Testis (tissue), 5 donors: Measurements from ENCODE around the gene GTF3A. TPM values are rescaled to one million over a fixed set of nuclear protein-coding genes. Genes with fewer than 3 reads are reported as not detected.

Experiments used
- DNase-seq: peaks from one replicate; pipeline ENCODE4 v3.0.0-alpha.2; 2019
- H3K27ac ChIP-seq, 2 donors: fragments of 200-600 bp; sonication (generic); one replicate each; pipeline ENCODE4 v1.5.1; 2019
- H3K27me3 ChIP-seq: fragments of 200-600 bp; sonication (generic); one replicate; pipeline ENCODE4 v1.5.1; 2019
- H3K36me3 ChIP-seq: fragments of 200-600 bp; sonication (generic); one replicate; pipeline ENCODE4 v1.5.1; 2017; ENCODE audit warnings: low read depth; ENCODE audit errors: missing control alignments
- H3K4me1 ChIP-seq: fragments of 200-600 bp; sonication (generic); one replicate; pipeline ENCODE4 v1.5.1; 2019
- H3K4me3 ChIP-seq, 2 donors: fragments of 200-600 bp; sonication (generic); one replicate each; pipeline ENCODE4 v1.5.1; 2017 to 2019
- H3K9me3 ChIP-seq: fragments of 200-600 bp; sonication (generic); one replicate; pipeline ENCODE4 v1.5.1; 2017
- CTCF ChIP-seq, 3 experiments: fragments of 450-650 bp in 2 of 3; fragments of 200-600 bp in 1 of 3; sonication (generic) in 1 of 3; IDR thresholded peaks; one replicate each; pipeline ENCODE4 v1.5.1; 2016 to 2019; ENCODE audit warnings: antibody characterized with exemption in 3 of 3, mild to moderate bottlenecking in 2 of 3, moderate library complexity in 1 of 3
- POLR2A ChIP-seq: fragments of 450-650 bp; IDR thresholded peaks from one replicate; pipeline ENCODE4 v1.6.1; 2017; ENCODE audit warnings: antibody characterized with exemption, mild to moderate bottlenecking, moderate library complexity
- WGBS, 2 donors: methylation state at CpG; one replicate each; pipeline ENCODE4 v1.1.5; 2018; 5-methylcytosine and 5-hydroxymethylcytosine counted together
- intact Hi-C: fragments of 100-400 bp; cut with DNase I; formaldehyde crosslinking; loops from one replicate; pipeline ENCODE4 v1.15.1; 2023; ENCODE audit warnings: low total_unique reads
- long read RNA-seq, 2 donors: transcript quantifications; one replicate each; lab custom pipeline, GENCODE V29; 2026
- polyA plus RNA-seq: library from polyadenylated mRNA; stranded (reverse); fragments of 350-450 nt; fragmentation: Illumina TruSeq; extraction: RNeasy Lipid Tissue Mini Kit (QIAGEN cat#74804); gene quantifications from one replicate; pipeline ENCODE4 v1.2.3, GENCODE V29; 2014; ENCODE audit warnings: low read depth, low replicate concordance; ENCODE audit not compliant: insufficient read depth
- total RNA-seq, 2 donors: library from RNA; depleted of rRNA; stranded (reverse); fragments of >200 nt; gene quantifications; one replicate each; pipeline ENCODE4 v1.2.3, GENCODE V29; 2016

Gene GTF3A
- 10 to 100 TPM; 73.2 to 75.7 TPM for total RNA-seq
- polyA plus RNA-seq: 82.6 TPM
- long read RNA-seq, donor 1, transcript GTF3A-201 (9 exons, 1,383 nt): major isoform, 34 of 39 reads
- long read RNA-seq, donor 1, partial matches to known transcripts: 0 of 39 reads
- long read RNA-seq, donor 1, other reads (novel, unspliced or antisense): 0 of 39 reads
- long read RNA-seq, donor 2, transcript GTF3A-201 (9 exons, 1,383 nt): major isoform, 22 of 99 reads
- long read RNA-seq, donor 2, partial matches to known transcripts: 61 of 99 reads
- long read RNA-seq, donor 2, other reads (novel, unspliced or antisense): 11 of 99 reads

- intact Hi-C loops: no loop called here
These were observed at the start of gene GTF3A for GRCh38 chr13:27424246-27425157. TSS of gene GTF3A (plus strand) at chr13:27424619.

GRCh38 chr13:27374650-27375049, 49.8 kb upstream of the GTF3A start:
- Histone ChIP-seq H3K36me3 (no peaks in the 10 kb centered on the region), H3K27ac (no peak overlapping the region), H3K4me1 (peaks cover 6% of the 10 kb centered on the region), H3K9me3 (no peaks in the 10 kb centered on the region), H3K27me3 (no peaks in the 10 kb centered on the region), H3K4me3 (no peak overlapping the region)
- TF ChIP-seq CTCF (IDR thresholded peaks at IDR 0.05): peak; percentile 36 to 60 (median 60)
- TF ChIP-seq POLR2A: no peak
- intact Hi-C loops: loop anchor here (5.0 kb wide), 1 partner anchor 453 kb away; no protein-coding TSS in a partner anchor
- peak; percentile 79 for DNase-seq
- 13 to 29% methylated on average over 7 of the region's 7 CpGs for WGBS, 2 donors

More at GRCh38 chr13:27424246-27425157, at the start of gene GTF3A:
- 0 to 2% methylated on average over 7 to 73 of the region's 85 CpGs for WGBS, 2 donors
- DNase-seq: peak; percentile 81
- H3K9me3 ChIP-seq: no peaks in the 10 kb centered on the region
- H3K27me3 ChIP-seq: no peaks in the 10 kb centered on the region
- peaks cover 19% of the 10 kb centered on the region for H3K4me1 ChIP-seq
- H3K27ac ChIP-seq: peak within 1 kb of the TSS; percentile 71 to 78
- TF ChIP-seq POLR2A (peak; percentile 63), CTCF (IDR thresholded peaks at IDR 0.05) (peak in 1 of 3 experiments; percentile 20)
- H3K4me3 ChIP-seq: peak within 1 kb of the TSS; percentile 77 to 90
- H3K36me3 ChIP-seq: no peaks in the 10 kb centered on the region

GRCh38 chr13:27375686-27376326, 48.6 kb upstream of the GTF3A start:
- 51 to 60% methylated on average over 15 of the region's 15 CpGs for WGBS, 2 donors
- Histone ChIP-seq H3K4me1 (peaks cover 6% of the 10 kb centered on the region), H3K27ac (no peak overlapping the region), H3K4me3 (no peak overlapping the region), H3K27me3 (no peaks in the 10 kb centered on the region), H3K9me3 (no peaks in the 10 kb centered on the region), H3K36me3 (no peaks in the 10 kb centered on the region)
- TF ChIP-seq POLR2A (no peak), CTCF (IDR thresholded peaks at IDR 0.05) (peak; percentile 70 to 87 (median 75))
- peak; percentile 83 for DNase-seq
- intact Hi-C loops: no loop called here

- TF ChIP-seq POLR2A: no peak
- no peak for TF ChIP-seq CTCF (IDR thresholded peaks at IDR 0.05)
- H3K27me3 ChIP-seq: no peaks in the 10 kb centered on the region
- DNase-seq: peak; percentile 66
- intact Hi-C loops: no loop called here
- H3K4me1 ChIP-seq: peaks cover 6% of the 10 kb centered on the region
- H3K9me3 ChIP-seq: no peaks in the 10 kb centered on the region
- no peaks in the 10 kb centered on the region for H3K36me3 ChIP-seq
- H3K27ac ChIP-seq: no peak overlapping the region
- WGBS, 2 donors: 41 to 50% methylated on average over 4 of the region's 4 CpGs
- no peak overlapping the region for H3K4me3 ChIP-seq
These were observed 45.3 kb upstream of the GTF3A start for GRCh38 chr13:27379126-27379525.
